Left ventricle myocardium inferior (tissue), 1 donor: ENCODE data around the gene KIF7. TPM values are rescaled to one million over a fixed set of nuclear protein-coding genes. Genes with fewer than 3 reads are reported as not detected.

ENCODE experiments used
- DNase-seq: peaks from one replicate; pipeline ENCODE4 v3.0.0-alpha.2; 2020
- H3K27ac ChIP-seq: fragments of 200-600 bp; replicated peaks from 2 replicates; pipeline ENCODE4 v1.8.0; 2021
- H3K27me3 ChIP-seq: fragments of 200-600 bp; 2 replicates; pipeline ENCODE4 v1.8.0; 2021; ENCODE audit warnings: low read depth
- H3K36me3 ChIP-seq: fragments of 200-600 bp; 2 replicates; pipeline ENCODE4 v1.8.0; 2021
- H3K4me1 ChIP-seq: fragments of 200-600 bp; 2 replicates; pipeline ENCODE4 v1.8.0; 2021
- H3K4me3 ChIP-seq: fragments of 200-600 bp; 2 replicates; pipeline ENCODE4 v1.8.0; 2021; ENCODE audit warnings: mild to moderate bottlenecking, moderate library complexity
- H3K9me3 ChIP-seq: fragments of 200-600 bp; replicated peaks from 2 replicates; pipeline ENCODE4 v1.8.0; 2021
- CTCF ChIP-seq: fragments of 200-600 bp; IDR thresholded peaks from 2 replicates; pipeline ENCODE4 v1.8.0; 2021; ENCODE audit warnings: antibody characterized with exemption, mild to moderate bottlenecking, borderline replicate concordance
- intact Hi-C: fragments of 100-400 bp; cut with micrococcal nuclease; formaldehyde crosslinking; loops from one replicate; pipeline ENCODE4 v1.11.0; 2022
- total RNA-seq: library from RNA; stranded (reverse); fragmentation: NEBNext Ultra II Directional; extraction: Animal tissue kit (Norgen Biotek cat#: 25700); gene quantifications from one replicate; pipeline ENCODE4 v1.2.1, GENCODE V29; 2021
- donor health status: DM: no; HTN: yes; CAD: no; lungs with severe emphysema.

Gene KIF7
- total RNA-seq, 1 donor from 2014 or later: 2.4 TPM

- intact Hi-C loops: no loop called here
- H3K9me3 ChIP-seq: no peaks in the 10 kb centered on the region
- H3K27me3 ChIP-seq: no peaks in the 10 kb centered on the region
- H3K4me1 ChIP-seq: no peaks in the 10 kb centered on the region
- H3K36me3 ChIP-seq: peaks cover 46% of the 10 kb centered on the region
- TF ChIP-seq CTCF: no peak
- no peak overlapping the region for H3K27ac ChIP-seq
- DNase-seq: no peak
- no peak overlapping the region for H3K4me3 ChIP-seq
Observed at GRCh38 chr15:89633585-89633984, 21.7 kb downstream of the KIF7 start.

- Histone ChIP-seq H3K4me1 (no peaks in the 10 kb centered on the region), H3K4me3 (no peak overlapping the region), H3K9me3 (no peaks in the 10 kb centered on the region), H3K36me3 (peaks cover 54% of the 10 kb centered on the region), H3K27me3 (no peaks in the 10 kb centered on the region), H3K27ac (no peak overlapping the region)
- no peak for TF ChIP-seq CTCF
- DNase-seq: no peak
- intact Hi-C loops: no loop called here
Observed at GRCh38 chr15:89632563-89633430, 22.5 kb downstream of the KIF7 start.

GRCh38 chr15:89631902-89632264 lies 23.4 kb downstream of the KIF7 start:
- no peak for TF ChIP-seq CTCF
- peaks cover 55% of the 10 kb centered on the region for H3K36me3 ChIP-seq

GRCh38 chr15:89630974-89631901 lies 24.0 kb downstream of the KIF7 start:
- Histone ChIP-seq H3K27me3 (no peaks in the 10 kb centered on the region), H3K4me1 (no peaks in the 10 kb centered on the region), H3K27ac (no peak overlapping the region), H3K9me3 (no peaks in the 10 kb centered on the region), H3K4me3 (no peak overlapping the region), H3K36me3 (peaks cover 55% of the 10 kb centered on the region)
- no peak for TF ChIP-seq CTCF
- no peak for DNase-seq
- intact Hi-C loops: no loop called here

More at GRCh38 chr15:89631902-89632264, 23.4 kb downstream of the KIF7 start:
- Histone ChIP-seq H3K27me3 (no peaks in the 10 kb centered on the region), H3K9me3 (no peaks in the 10 kb centered on the region), H3K27ac (no peak overlapping the region), H3K4me1 (no peaks in the 10 kb centered on the region), H3K4me3 (no peak overlapping the region)
- intact Hi-C loops: no loop called here
- DNase-seq: no peak

- H3K4me3 ChIP-seq: no peak overlapping the region
- no peak for DNase-seq
- intact Hi-C loops: no loop called here
- no peaks in the 10 kb centered on the region for H3K9me3 ChIP-seq
- TF ChIP-seq CTCF: no peak
- no peaks in the 10 kb centered on the region for H3K27me3 ChIP-seq
- H3K36me3 ChIP-seq: peaks cover 55% of the 10 kb centered on the region
- H3K4me1 ChIP-seq: no peaks in the 10 kb centered on the region
- H3K27ac ChIP-seq: no peak overlapping the region
Observed at GRCh38 chr15:89630260-89630659, 25.0 kb downstream of the KIF7 start.
